Measurements from ENCODE around the gene SRL. TPM values are rescaled to one million over a fixed set of nuclear protein-coding genes. Genes with fewer than 3 reads are reported as not detected.
A peak's percentile ranks its signal among the peaks of the same experiment; 100 is the strongest.
"Not testable (repeated sequence)": the region's sequence is repeated elsewhere in the genome, so short reads cannot be mapped to it uniquely, and the experiment has no call there.

SRL gene
- total and polyA plus RNA-seq, 7 experiments from 2014 or later, result not detected

GRCh38 chr16:4158143-4159093 is 83.5 kb downstream of the SRL start:
- no peak overlapping the region for H3K4me3 Mint-ChIP-seq

GRCh38 chr16:4157376-4157825 is 84.5 kb downstream of the SRL start:
- ATAC-seq (no peak), DNase-seq (no peak)
- ChIA-PET POLR2A (no interaction called here), CTCF (interaction anchor here (0.7 kb wide), 1 partner anchor 173 kb away, joined by 3 read pairs; no protein-coding TSS in a partner anchor)
- H3K9me3 ChIP-seq (ENCODE audit: control insufficient read depth in 2 of 3, low read length in 3 of 3), result no peaks in the 10 kb centered on the region
- intact Hi-C loops (cut with micrococcal nuclease), result no loop called here
- H3K36me3 ChIP-seq (ENCODE audit: control insufficient read depth in 2 of 3, insufficient read depth in 3 of 3, low read length in 3 of 3), result no peaks in the 10 kb centered on the region
- Mint-ChIP-seq H3K4me3 (no peak overlapping the region), H3K4me1 (peaks cover 0 to 8% (median 0%) of the 10 kb centered on the region in 7 donors), H3K27ac (no peak overlapping the region), H3K36me3 (no peaks in the 10 kb centered on the region), H3K9me3 (peaks cover 0 to 3% (median 0%) of the 10 kb centered on the region in 11 donors), H3K27me3 (peaks cover 0 to 10% (median 0%) of the 10 kb centered on the region in 5 donors)
- no peak overlapping the region for H3K27ac ChIP-seq (ENCODE audit: low read depth, low read length)
- H3K27me3 ChIP-seq (ENCODE audit: control insufficient read depth in 2 of 2, insufficient read depth in 2 of 2, low read length in 2 of 2), result no peaks in the 10 kb centered on the region
- no peak overlapping the region for H3K4me3 ChIP-seq (ENCODE audit: low read length)
- no peaks in the 10 kb centered on the region for H3K4me1 ChIP-seq (ENCODE audit: control insufficient read depth in 2 of 2, insufficient read depth in 2 of 2, low read length in 2 of 2)

More at GRCh38 chr16:4158143-4159093, 83.5 kb downstream of the SRL start:
- ChIA-PET CTCF (no interaction called here), POLR2A (no interaction called here)
- H3K27ac Mint-ChIP-seq, result no peak overlapping the region
- Histone ChIP-seq H3K27ac (ENCODE audit: low read depth, low read length) (no peak overlapping the region), H3K9me3 (ENCODE audit: control insufficient read depth in 2 of 3, low read length in 3 of 3) (no peaks in the 10 kb centered on the region), H3K4me1 (ENCODE audit: control insufficient read depth in 2 of 2, insufficient read depth in 2 of 2, low read length in 2 of 2) (no peaks in the 10 kb centered on the region), H3K27me3 (ENCODE audit: control insufficient read depth in 2 of 2, insufficient read depth in 2 of 2, low read length in 2 of 2) (no peaks in the 10 kb centered on the region), H3K36me3 (ENCODE audit: control insufficient read depth in 2 of 3, insufficient read depth in 3 of 3, low read length in 3 of 3) (no peaks in the 10 kb centered on the region), H3K4me3 (ENCODE audit: low read length) (no peak overlapping the region)
- no peak for ATAC-seq
- peaks cover 0 to 3% (median 0%) of the 10 kb centered on the region in 11 donors for H3K9me3 Mint-ChIP-seq
- intact Hi-C loops (cut with micrococcal nuclease), result no loop called here
- H3K36me3 Mint-ChIP-seq, result no peaks in the 10 kb centered on the region
- peaks cover 0 to 8% (median 0%) of the 10 kb centered on the region in 7 donors for H3K4me1 Mint-ChIP-seq
- H3K27me3 Mint-ChIP-seq, result peaks cover 0 to 10% (median 0%) of the 10 kb centered on the region in 5 donors
- DNase-seq, result no peak

GRCh38 chr16:4156503-4156902 is 85.4 kb downstream of the SRL start:
- H3K4me3 Mint-ChIP-seq; CTCF ChIA-PET; intact Hi-C loops (cut with micrococcal nuclease): not testable (repeated sequence)

GRCh38 chr16:4153364-4153763 is 88.5 kb downstream of the SRL start:
- H3K36me3 ChIP-seq (ENCODE audit: control insufficient read depth in 2 of 3, insufficient read depth in 3 of 3, low read length in 3 of 3); DNase-seq; H3K27me3 Mint-ChIP-seq; H3K4me3 Mint-ChIP-seq; H3K4me1 Mint-ChIP-seq; POLR2A ChIA-PET; H3K27ac Mint-ChIP-seq; H3K9me3 Mint-ChIP-seq; H3K4me3 ChIP-seq (ENCODE audit: low read length); H3K27me3 ChIP-seq (ENCODE audit: control insufficient read depth in 2 of 2, insufficient read depth in 2 of 2, low read length in 2 of 2); CTCF ChIA-PET; ATAC-seq; H3K36me3 Mint-ChIP-seq; H3K4me1 ChIP-seq (ENCODE audit: control insufficient read depth in 2 of 2, insufficient read depth in 2 of 2, low read length in 2 of 2); H3K27ac ChIP-seq (ENCODE audit: low read depth, low read length); H3K9me3 ChIP-seq (ENCODE audit: control insufficient read depth in 2 of 3, low read length in 3 of 3); intact Hi-C loops (cut with micrococcal nuclease): not testable (repeated sequence)

More at GRCh38 chr16:4156503-4156902, 85.4 kb downstream of the SRL start:
- H3K36me3 Mint-ChIP-seq; H3K27ac Mint-ChIP-seq; H3K36me3 ChIP-seq (ENCODE audit: control insufficient read depth in 2 of 3, insufficient read depth in 3 of 3, low read length in 3 of 3); POLR2A ChIA-PET; H3K9me3 Mint-ChIP-seq; DNase-seq; H3K9me3 ChIP-seq (ENCODE audit: control insufficient read depth in 2 of 3, low read length in 3 of 3); H3K4me1 ChIP-seq (ENCODE audit: control insufficient read depth in 2 of 2, insufficient read depth in 2 of 2, low read length in 2 of 2); ATAC-seq; H3K27me3 ChIP-seq (ENCODE audit: control insufficient read depth in 2 of 2, insufficient read depth in 2 of 2, low read length in 2 of 2); H3K4me1 Mint-ChIP-seq; H3K4me3 ChIP-seq (ENCODE audit: low read length); H3K27ac ChIP-seq (ENCODE audit: low read depth, low read length): not testable (repeated sequence)
- H3K27me3 Mint-ChIP-seq, result peaks cover 0 to 10% (median 0%) of the 10 kb centered on the region in 5 donors

GRCh38 chr16:4152267-4152666 is 89.6 kb downstream of the SRL start:
- no peaks in the 10 kb centered on the region for H3K27me3 ChIP-seq (ENCODE audit: control insufficient read depth in 2 of 2, insufficient read depth in 2 of 2, low read length in 2 of 2)
- no peak overlapping the region for H3K4me3 Mint-ChIP-seq
- no peak overlapping the region for H3K4me3 ChIP-seq (ENCODE audit: low read length)
- no peaks in the 10 kb centered on the region for H3K9me3 ChIP-seq (ENCODE audit: control insufficient read depth in 2 of 3, low read length in 3 of 3)
- H3K27ac ChIP-seq (ENCODE audit: low read depth, low read length), result no peak overlapping the region
- peak overlapping the region in 1 of 9 donors; percentile 36 for H3K27ac Mint-ChIP-seq
- ChIA-PET CTCF (interaction anchor here (0.7 kb wide), 1 partner anchor 852 kb away, joined by 3 read pairs; no protein-coding TSS in a partner anchor), POLR2A (no interaction called here)
- no peaks in the 10 kb centered on the region for H3K36me3 ChIP-seq (ENCODE audit: control insufficient read depth in 2 of 3, insufficient read depth in 3 of 3, low read length in 3 of 3)
- ATAC-seq, result no peak
- no peak for DNase-seq
- H3K4me1 Mint-ChIP-seq, result no peaks in the 10 kb centered on the region
- no peaks in the 10 kb centered on the region for H3K36me3 Mint-ChIP-seq
- H3K4me1 ChIP-seq (ENCODE audit: control insufficient read depth in 2 of 2, insufficient read depth in 2 of 2, low read length in 2 of 2), result no peaks in the 10 kb centered on the region
- intact Hi-C loops (cut with micrococcal nuclease), result no loop called here
- H3K27me3 Mint-ChIP-seq, result peaks cover 0 to 11% (median 0%) of the 10 kb centered on the region in 5 donors
- peaks cover 0 to 3% (median 0%) of the 10 kb centered on the region in 11 donors for H3K9me3 Mint-ChIP-seq

- Mint-ChIP-seq H3K27ac (no peak overlapping the region), H3K4me1 (peaks cover 0 to 14% (median 4%) of the 10 kb centered on the region in 7 donors), H3K27me3 (peaks cover 0 to 3% (median 0%) of the 10 kb centered on the region in 5 donors), H3K36me3 (peaks cover 0 to 2% (median 0%) of the 10 kb centered on the region in 5 donors), H3K9me3 (no peaks in the 10 kb centered on the region), H3K4me3 (no peak overlapping the region)
- no peak for ATAC-seq
- Histone ChIP-seq H3K36me3 (ENCODE audit: control insufficient read depth in 2 of 3, insufficient read depth in 3 of 3, low read length in 3 of 3) (no peaks in the 10 kb centered on the region), H3K27ac (ENCODE audit: low read depth, low read length) (no peak overlapping the region), H3K27me3 (ENCODE audit: control insufficient read depth in 2 of 2, insufficient read depth in 2 of 2, low read length in 2 of 2) (no peaks in the 10 kb centered on the region), H3K4me3 (ENCODE audit: low read length) (no peak overlapping the region), H3K9me3 (ENCODE audit: control insufficient read depth in 2 of 3, low read length in 3 of 3) (no peaks in the 10 kb centered on the region), H3K4me1 (ENCODE audit: control insufficient read depth in 2 of 2, insufficient read depth in 2 of 2, low read length in 2 of 2) (peaks cover 5 to 7% of the 10 kb centered on the region in 2 donors)
- ChIA-PET POLR2A (interaction anchor here (0.7 kb wide), 1 partner anchor 1206 kb away, joined by 3 read pairs; no protein-coding TSS in a partner anchor), CTCF (no interaction called here)
- DNase-seq, result no peak
- intact Hi-C loops (cut with micrococcal nuclease), result no loop called here
Observed at GRCh38 chr16:4147236-4147635, 94.6 kb downstream of the SRL start.

All from naive thymus-derived CD4-positive, alpha-beta T cell (primary cell).